ENCODE data around the gene CDT1. TPM values are rescaled to one million over a fixed set of nuclear protein-coding genes. Genes with fewer than 3 reads are reported as not detected.

Gene CDT1
- total and polyA plus RNA-seq, 2 experiments from 2014 or later, result 32.6 to 187 TPM

DNA sequence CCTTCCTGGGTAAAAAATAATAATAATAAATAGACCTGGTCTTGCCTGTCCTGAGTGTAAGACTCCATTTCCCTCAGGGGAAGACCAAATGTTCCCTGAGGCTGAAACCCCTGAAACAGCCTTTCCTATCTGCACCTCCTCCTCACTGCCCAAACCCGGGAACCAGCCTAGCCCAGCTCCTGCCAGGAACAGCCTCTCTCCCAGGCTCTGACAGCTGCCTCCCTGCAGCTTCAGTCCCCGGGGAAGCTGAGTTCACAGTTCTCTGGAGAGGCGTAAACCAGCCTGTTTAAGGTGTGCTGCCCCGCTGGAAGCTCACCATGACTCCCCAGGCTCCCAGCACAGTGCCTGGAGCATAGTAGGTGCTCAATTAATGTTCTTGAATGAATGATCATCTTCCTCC lies 7.3 kb upstream of the CDT1 start:
- DNase-seq (ENCODE audit: low spot score) (no peak), ATAC-seq (no peak)

More for the DNA sequence above, 7.3 kb upstream of the CDT1 start:
- H3K4me3 Mint-ChIP-seq, result no peak overlapping the region
- peaks cover 11% of the 10 kb centered on the region for H3K27me3 Mint-ChIP-seq (ENCODE audit: insufficient read depth, low read depth, poor library complexity)
- Histone ChIP-seq H2AFZ (no peak overlapping the region), H3K79me2 (replicated peaks; ENCODE audit: insufficient read depth) (no peaks in the 10 kb centered on the region), H3K4me2 (no peak overlapping the region), H3K4me1 (ENCODE audit: insufficient read depth) (no peaks in the 10 kb centered on the region; the same call in 1 of the 2 replicates), H3K4me3 (no peak overlapping the region), H3K27me3 (ENCODE audit: insufficient read depth) (no peaks in the 10 kb centered on the region), H3K27ac (ENCODE audit: low read depth) (no peak overlapping the region), H3F3A (replicated peaks; ENCODE audit: low read depth) (no peaks in the 10 kb centered on the region), H4K20me1 (replicated peaks; ENCODE audit: insufficient read depth) (no peaks in the 10 kb centered on the region), H3K9me2 (ENCODE audit: insufficient read depth) (no peaks in the 10 kb centered on the region), H3K36me3 (ENCODE audit: insufficient read depth) (no peaks in the 10 kb centered on the region)
- no peak overlapping the region for H3K27ac Mint-ChIP-seq
- H3K4me1 Mint-ChIP-seq, result peaks cover 14% of the 10 kb centered on the region; the same call in 2 of the 3 replicates
- H3K9me3 Mint-ChIP-seq, result no peaks in the 10 kb centered on the region
- TF ChIP-seq, protein P1, sequence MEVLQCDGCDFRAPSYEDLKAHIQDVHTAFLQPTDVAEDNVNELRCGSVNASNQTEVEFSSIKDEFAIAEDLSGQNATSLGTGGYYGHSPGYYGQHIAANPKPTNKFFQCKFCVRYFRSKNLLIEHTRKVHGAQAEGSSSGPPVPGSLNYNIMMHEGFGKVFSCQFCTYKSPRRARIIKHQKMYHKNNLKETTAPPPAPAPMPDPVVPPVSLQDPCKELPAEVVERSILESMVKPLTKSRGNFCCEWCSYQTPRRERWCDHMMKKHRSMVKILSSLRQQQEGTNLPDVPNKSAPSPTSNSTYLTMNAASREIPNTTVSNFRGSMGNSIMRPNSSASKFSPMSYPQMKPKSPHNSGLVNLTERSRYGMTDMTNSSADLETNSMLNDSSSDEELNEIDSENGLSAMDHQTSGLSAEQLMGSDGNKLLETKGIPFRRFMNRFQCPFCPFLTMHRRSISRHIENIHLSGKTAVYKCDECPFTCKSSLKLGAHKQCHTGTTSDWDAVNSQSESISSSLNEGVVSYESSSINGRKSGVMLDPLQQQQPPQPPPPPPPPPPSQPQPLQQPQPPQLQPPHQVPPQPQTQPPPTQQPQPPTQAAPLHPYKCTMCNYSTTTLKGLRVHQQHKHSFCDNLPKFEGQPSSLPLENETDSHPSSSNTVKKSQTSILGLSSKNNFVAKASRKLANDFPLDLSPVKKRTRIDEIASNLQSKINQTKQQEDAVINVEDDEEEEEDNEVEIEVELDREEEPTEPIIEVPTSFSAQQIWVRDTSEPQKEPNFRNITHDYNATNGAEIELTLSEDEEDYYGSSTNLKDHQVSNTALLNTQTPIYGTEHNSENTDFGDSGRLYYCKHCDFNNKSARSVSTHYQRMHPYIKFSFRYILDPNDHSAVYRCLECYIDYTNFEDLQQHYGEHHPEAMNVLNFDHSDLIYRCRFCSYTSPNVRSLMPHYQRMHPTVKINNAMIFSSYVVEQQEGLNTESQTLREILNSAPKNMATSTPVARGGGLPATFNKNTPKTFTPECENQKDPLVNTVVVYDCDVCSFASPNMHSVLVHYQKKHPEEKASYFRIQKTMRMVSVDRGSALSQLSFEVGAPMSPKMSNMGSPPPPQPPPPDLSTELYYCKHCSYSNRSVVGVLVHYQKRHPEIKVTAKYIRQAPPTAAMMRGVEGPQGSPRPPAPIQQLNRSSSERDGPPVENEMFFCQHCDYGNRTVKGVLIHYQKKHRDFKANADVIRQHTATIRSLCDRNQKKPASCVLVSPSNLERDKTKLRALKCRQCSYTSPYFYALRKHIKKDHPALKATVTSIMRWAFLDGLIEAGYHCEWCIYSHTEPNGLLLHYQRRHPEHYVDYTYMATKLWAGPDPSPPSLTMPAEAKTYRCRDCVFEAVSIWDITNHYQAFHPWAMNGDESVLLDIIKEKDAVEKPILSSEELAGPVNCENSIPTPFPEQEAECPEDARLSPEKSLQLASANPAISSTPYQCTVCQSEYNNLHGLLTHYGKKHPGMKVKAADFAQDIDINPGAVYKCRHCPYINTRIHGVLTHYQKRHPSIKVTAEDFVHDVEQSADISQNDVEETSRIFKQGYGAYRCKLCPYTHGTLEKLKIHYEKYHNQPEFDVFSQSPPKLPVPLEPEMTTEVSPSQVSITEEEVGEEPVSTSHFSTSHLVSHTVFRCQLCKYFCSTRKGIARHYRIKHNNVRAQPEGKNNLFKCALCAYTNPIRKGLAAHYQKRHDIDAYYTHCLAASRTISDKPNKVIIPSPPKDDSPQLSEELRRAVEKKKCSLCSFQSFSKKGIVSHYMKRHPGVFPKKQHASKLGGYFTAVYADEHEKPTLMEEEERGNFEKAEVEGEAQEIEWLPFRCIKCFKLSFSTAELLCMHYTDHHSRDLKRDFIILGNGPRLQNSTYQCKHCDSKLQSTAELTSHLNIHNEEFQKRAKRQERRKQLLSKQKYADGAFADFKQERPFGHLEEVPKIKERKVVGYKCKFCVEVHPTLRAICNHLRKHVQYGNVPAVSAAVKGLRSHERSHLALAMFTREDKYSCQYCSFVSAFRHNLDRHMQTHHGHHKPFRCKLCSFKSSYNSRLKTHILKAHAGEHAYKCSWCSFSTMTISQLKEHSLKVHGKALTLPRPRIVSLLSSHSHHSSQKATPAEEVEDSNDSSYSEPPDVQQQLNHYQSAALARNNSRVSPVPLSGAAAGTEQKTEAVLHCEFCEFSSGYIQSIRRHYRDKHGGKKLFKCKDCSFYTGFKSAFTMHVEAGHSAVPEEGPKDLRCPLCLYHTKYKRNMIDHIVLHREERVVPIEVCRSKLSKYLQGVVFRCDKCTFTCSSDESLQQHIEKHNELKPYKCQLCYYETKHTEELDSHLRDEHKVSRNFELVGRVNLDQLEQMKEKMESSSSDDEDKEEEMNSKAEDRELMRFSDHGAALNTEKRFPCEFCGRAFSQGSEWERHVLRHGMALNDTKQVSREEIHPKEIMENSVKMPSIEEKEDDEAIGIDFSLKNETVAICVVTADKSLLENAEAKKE (CRISPR knock-in tag; IDR thresholded peaks at IDR 0.05), result no peak
- TF ChIP-seq, protein P2, sequence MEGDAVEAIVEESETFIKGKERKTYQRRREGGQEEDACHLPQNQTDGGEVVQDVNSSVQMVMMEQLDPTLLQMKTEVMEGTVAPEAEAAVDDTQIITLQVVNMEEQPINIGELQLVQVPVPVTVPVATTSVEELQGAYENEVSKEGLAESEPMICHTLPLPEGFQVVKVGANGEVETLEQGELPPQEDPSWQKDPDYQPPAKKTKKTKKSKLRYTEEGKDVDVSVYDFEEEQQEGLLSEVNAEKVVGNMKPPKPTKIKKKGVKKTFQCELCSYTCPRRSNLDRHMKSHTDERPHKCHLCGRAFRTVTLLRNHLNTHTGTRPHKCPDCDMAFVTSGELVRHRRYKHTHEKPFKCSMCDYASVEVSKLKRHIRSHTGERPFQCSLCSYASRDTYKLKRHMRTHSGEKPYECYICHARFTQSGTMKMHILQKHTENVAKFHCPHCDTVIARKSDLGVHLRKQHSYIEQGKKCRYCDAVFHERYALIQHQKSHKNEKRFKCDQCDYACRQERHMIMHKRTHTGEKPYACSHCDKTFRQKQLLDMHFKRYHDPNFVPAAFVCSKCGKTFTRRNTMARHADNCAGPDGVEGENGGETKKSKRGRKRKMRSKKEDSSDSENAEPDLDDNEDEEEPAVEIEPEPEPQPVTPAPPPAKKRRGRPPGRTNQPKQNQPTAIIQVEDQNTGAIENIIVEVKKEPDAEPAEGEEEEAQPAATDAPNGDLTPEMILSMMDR (conservative IDR thresholded peaks at IDR 0.05; ENCODE audit: low read depth in 2 of 2), result no peak
- TF ChIP-seq, protein P3, sequence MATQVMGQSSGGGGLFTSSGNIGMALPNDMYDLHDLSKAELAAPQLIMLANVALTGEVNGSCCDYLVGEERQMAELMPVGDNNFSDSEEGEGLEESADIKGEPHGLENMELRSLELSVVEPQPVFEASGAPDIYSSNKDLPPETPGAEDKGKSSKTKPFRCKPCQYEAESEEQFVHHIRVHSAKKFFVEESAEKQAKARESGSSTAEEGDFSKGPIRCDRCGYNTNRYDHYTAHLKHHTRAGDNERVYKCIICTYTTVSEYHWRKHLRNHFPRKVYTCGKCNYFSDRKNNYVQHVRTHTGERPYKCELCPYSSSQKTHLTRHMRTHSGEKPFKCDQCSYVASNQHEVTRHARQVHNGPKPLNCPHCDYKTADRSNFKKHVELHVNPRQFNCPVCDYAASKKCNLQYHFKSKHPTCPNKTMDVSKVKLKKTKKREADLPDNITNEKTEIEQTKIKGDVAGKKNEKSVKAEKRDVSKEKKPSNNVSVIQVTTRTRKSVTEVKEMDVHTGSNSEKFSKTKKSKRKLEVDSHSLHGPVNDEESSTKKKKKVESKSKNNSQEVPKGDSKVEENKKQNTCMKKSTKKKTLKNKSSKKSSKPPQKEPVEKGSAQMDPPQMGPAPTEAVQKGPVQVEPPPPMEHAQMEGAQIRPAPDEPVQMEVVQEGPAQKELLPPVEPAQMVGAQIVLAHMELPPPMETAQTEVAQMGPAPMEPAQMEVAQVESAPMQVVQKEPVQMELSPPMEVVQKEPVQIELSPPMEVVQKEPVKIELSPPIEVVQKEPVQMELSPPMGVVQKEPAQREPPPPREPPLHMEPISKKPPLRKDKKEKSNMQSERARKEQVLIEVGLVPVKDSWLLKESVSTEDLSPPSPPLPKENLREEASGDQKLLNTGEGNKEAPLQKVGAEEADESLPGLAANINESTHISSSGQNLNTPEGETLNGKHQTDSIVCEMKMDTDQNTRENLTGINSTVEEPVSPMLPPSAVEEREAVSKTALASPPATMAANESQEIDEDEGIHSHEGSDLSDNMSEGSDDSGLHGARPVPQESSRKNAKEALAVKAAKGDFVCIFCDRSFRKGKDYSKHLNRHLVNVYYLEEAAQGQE (IDR thresholded peaks at IDR 0.05; ENCODE audit: unreplicated experiment), result no peak
- no peak for TF ChIP-seq ZNF114 (CRISPR knock-in tag; IDR thresholded peaks at IDR 0.05)
- no peak for TF ChIP-seq STAT1 (IDR thresholded peaks at IDR 0.05; ENCODE audit: unreplicated experiment)
- no peak for TF ChIP-seq ZNF331 (CRISPR knock-in tag; IDR thresholded peaks at IDR 0.05; ENCODE audit: low read depth)
- no peak for TF ChIP-seq JUNB (IDR thresholded peaks at IDR 0.05; ENCODE audit: unreplicated experiment)
- no peak for TF ChIP-seq POLR2AphosphoS5 (IDR thresholded peaks at IDR 0.05; ENCODE audit: low read depth)
- peaks cover 11% of the 10 kb centered on the region; the same call in 1 of the 3 replicates for H3K36me3 Mint-ChIP-seq (ENCODE audit: low read depth)
